ENCODE data around the gene ALDH3B1.

- TF ChIP-seq CTCF (IDR thresholded peaks at IDR 0.05) = no peak
- no peak for TF ChIP-seq ZFX (IDR thresholded peaks at IDR 0.05; ENCODE audit: borderline replicate concordance)
Observed at GRCh38 chr11:68036141-68036716, 26.1 kb downstream of the ALDH3B1 start.
